Stomach (tissue), 4 donors: Measurements from ENCODE around the gene NELFE.

Experiments
- EP300 ChIP-seq: sonication (generic); formaldehyde crosslinking; IDR thresholded peaks from one replicate; pipeline ENCODE4 v1.6.1; 2017; ENCODE audit warnings: antibody characterized with exemption
- POLR2A ChIP-seq, 4 donors: fragments of 450-650 bp; IDR thresholded peaks; one replicate each; pipeline ENCODE4 v1.6.1; 2016; ENCODE audit warnings: antibody characterized with exemption in 4 of 4, control low read depth in 2 of 4, mild to moderate bottlenecking in 1 of 4, moderate library complexity in 1 of 4
- POLR2AphosphoS5 ChIP-seq, 3 donors: sonication (generic); formaldehyde crosslinking; IDR thresholded peaks; one replicate each; pipeline ENCODE4 v1.6.1; 2016; ENCODE audit warnings: antibody characterized with exemption in 3 of 3
- TF ChIP-seq, protein P1 (sequence below), 7 experiments: fragments of 450-650 bp in 4 of 7; fragments of 200-600 bp in 3 of 7; sonication (generic) in 3 of 7; IDR thresholded peaks; one replicate each; pipeline ENCODE4 v1.5.1; 2016 to 2019; ENCODE audit warnings: antibody characterized with exemption in 7 of 7, control low read depth in 2 of 7, mild to moderate bottlenecking in 1 of 7

DNA sequence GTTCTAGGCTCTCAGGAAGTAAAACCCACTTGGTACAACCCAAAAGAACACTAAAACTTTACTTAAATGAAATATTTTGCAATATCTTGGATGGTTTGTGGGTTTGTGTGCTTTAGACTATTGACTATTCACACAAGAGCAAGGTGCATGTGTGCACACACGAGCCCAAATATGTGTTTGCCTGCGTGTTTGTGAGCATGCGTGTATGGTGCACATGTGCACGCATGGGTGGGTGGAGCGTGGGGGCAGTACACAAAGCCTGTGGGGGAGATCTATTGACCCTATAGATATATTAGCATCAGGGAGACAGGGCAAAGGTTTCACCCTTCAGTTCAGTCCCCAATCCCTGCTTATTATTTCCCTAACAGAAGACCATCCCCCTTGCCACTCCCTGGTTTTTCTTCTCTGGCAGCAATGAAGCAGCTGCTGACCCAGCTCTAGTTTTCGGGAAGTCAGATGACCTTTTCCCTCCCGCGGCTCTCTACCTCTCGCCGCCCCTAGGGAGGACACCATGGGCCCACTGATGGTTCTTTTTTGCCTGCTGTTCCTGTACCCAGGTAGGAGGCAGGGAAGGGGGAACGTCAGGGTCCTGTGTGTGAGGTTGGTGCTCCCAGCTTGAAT is 31.4 kb downstream of the NELFE start, which contains the start of gene C2:
- TF ChIP-seq POLR2A (IDR thresholded peaks at IDR 0.05) (no peak), EP300 (no peak), POLR2AphosphoS5 (IDR thresholded peaks at IDR 0.05) (no peak)
- TF ChIP-seq, protein P1, sequence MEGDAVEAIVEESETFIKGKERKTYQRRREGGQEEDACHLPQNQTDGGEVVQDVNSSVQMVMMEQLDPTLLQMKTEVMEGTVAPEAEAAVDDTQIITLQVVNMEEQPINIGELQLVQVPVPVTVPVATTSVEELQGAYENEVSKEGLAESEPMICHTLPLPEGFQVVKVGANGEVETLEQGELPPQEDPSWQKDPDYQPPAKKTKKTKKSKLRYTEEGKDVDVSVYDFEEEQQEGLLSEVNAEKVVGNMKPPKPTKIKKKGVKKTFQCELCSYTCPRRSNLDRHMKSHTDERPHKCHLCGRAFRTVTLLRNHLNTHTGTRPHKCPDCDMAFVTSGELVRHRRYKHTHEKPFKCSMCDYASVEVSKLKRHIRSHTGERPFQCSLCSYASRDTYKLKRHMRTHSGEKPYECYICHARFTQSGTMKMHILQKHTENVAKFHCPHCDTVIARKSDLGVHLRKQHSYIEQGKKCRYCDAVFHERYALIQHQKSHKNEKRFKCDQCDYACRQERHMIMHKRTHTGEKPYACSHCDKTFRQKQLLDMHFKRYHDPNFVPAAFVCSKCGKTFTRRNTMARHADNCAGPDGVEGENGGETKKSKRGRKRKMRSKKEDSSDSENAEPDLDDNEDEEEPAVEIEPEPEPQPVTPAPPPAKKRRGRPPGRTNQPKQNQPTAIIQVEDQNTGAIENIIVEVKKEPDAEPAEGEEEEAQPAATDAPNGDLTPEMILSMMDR (IDR thresholded peaks at IDR 0.05) = no peak
